IMR-90 (cell line): ENCODE results near the gene PACS1. TPM values are rescaled to one million over a fixed set of nuclear protein-coding genes. Genes with fewer than 3 reads are reported as not detected.
"Not testable (repeated sequence)": the region's sequence is repeated elsewhere in the genome, so short reads cannot be mapped to it uniquely, and the experiment has no call there.

Experiments used
- ATAC-seq: fragments of 200-7000 bp; cut with Tn5 transposase; 2 replicates; pipeline ENCODE4 v1.9.1; 2020; ENCODE audit warnings: low read depth, mild to moderate bottlenecking, moderate library complexity
- BruUV-seq: library from RNA; stranded (reverse); fragments of 400-500 nt; replicated peaks from 2 replicates; lab custom pipeline; 2021; lab: Mats Ljungman, UMichigan
- CTCF ChIA-PET: fragments of 300-600 bp; formaldehyde crosslinking; extraction: SDS; loops from one replicate; lab custom pipeline; 2021; ENCODE audit warnings: antibody characterized with exemption; lab: Yijun Ruan, JAX
- POLR2A ChIA-PET: fragments of 300-600 bp; sonication (Branson Sonifier 250); formaldehyde crosslinking; loops from one replicate; lab custom pipeline; 2022; ENCODE audit warnings: antibody characterized with exemption; ENCODE audit not compliant: unreplicated experiment; lab: Charles Lee
- DNase-seq: peaks from one replicate; pipeline ENCODE4 v3.0.0; 2013
- H2AFZ ChIP-seq: replicated peaks from 2 replicates; pipeline ENCODE3; 2013; ENCODE audit warnings: low read length, mild to moderate bottlenecking; ENCODE audit not compliant: poor library complexity
- H2AK5ac ChIP-seq: 2 replicates; pipeline ENCODE4 v1.6.1; 2013; ENCODE audit warnings: low read depth, low read length, inconsistent platforms
- H2AK9ac ChIP-seq: replicated peaks from 2 replicates; pipeline ENCODE3; 2013; ENCODE audit warnings: mild to moderate bottlenecking, low read depth, low read length, moderate library complexity; ENCODE audit not compliant: poor library complexity
- H2BK120ac ChIP-seq: 2 replicates; pipeline ENCODE4 v1.6.1; 2013; ENCODE audit warnings: low read depth, low read length, inconsistent platforms
- H2BK15ac ChIP-seq: 3 replicates; pipeline ENCODE4 v1.6.1; 2013; ENCODE audit warnings: low read depth, low read length, inconsistent platforms
- H2BK20ac ChIP-seq: 2 replicates; pipeline ENCODE4 v1.6.1; 2013; ENCODE audit warnings: low read depth, mild to moderate bottlenecking, inconsistent platforms, low read length, moderate library complexity
- H2BK5ac ChIP-seq: 2 replicates; pipeline ENCODE4 v1.6.1; 2013; ENCODE audit warnings: mild to moderate bottlenecking, low read depth, low read length, inconsistent platforms; ENCODE audit not compliant: poor library complexity, severe bottlenecking
- H3K14ac ChIP-seq: replicated peaks from 2 replicates; pipeline ENCODE4 v1.6.1; 2013; ENCODE audit warnings: low read depth, low read length, inconsistent platforms
- H3K18ac ChIP-seq: 2 replicates; pipeline ENCODE4 v1.6.1; 2013; ENCODE audit warnings: low read depth, low read length, control low read depth
- H3K23ac ChIP-seq: 2 replicates; pipeline ENCODE4 v1.6.1; 2013; ENCODE audit warnings: low read depth, low read length, inconsistent platforms
- H3K27ac ChIP-seq: 2 replicates; pipeline ENCODE4 v1.5.1; 2013; ENCODE audit warnings: mild to moderate bottlenecking, control low read depth, low read length; ENCODE audit not compliant: insufficient read depth
- H3K27me3 ChIP-seq: 2 replicates; pipeline ENCODE4 v1.6.1; 2013; ENCODE audit warnings: low read length; ENCODE audit not compliant: control insufficient read depth, insufficient read depth
- H3K36me3 ChIP-seq: 2 replicates; pipeline ENCODE4 v1.6.1; 2013; ENCODE audit warnings: low read length, mixed read lengths; ENCODE audit not compliant: control insufficient read depth, insufficient read depth
- H3K4ac ChIP-seq: 2 replicates; pipeline ENCODE4 v1.6.1; 2013; ENCODE audit warnings: low read depth, low read length, inconsistent platforms
- H3K4me1 ChIP-seq: 2 replicates; pipeline ENCODE4 v1.6.1; 2013; ENCODE audit warnings: low read length, mixed read lengths; ENCODE audit not compliant: control insufficient read depth, insufficient read depth
- H3K4me2 ChIP-seq: 2 replicates; pipeline ENCODE4 v1.6.1; 2013; ENCODE audit warnings: low read depth, mild to moderate bottlenecking, control low read depth, low read length, moderate library complexity
- H3K4me3 ChIP-seq: 2 replicates; pipeline ENCODE4 v1.5.1; 2013; ENCODE audit warnings: low read depth, mild to moderate bottlenecking, control low read depth, low read length, moderate library complexity; ENCODE audit not compliant: insufficient read depth
- H3K56ac ChIP-seq: 2 replicates; pipeline ENCODE4 v1.6.1; 2013; ENCODE audit warnings: low read length, inconsistent platforms; ENCODE audit not compliant: insufficient read depth; ENCODE audit errors: extremely low read depth
- H3K79me1 ChIP-seq, 2 experiments: 2 replicates each; pipeline ENCODE4 v1.6.1; 2013; ENCODE audit warnings: low read length in 2 of 2, inconsistent platforms in 1 of 2, low read depth in 1 of 2
- H3K9ac ChIP-seq: 2 replicates; pipeline ENCODE4 v1.6.1; 2013; ENCODE audit warnings: low read depth, low read length, control low read depth
- H3K9me1 ChIP-seq: 2 replicates; pipeline ENCODE4 v1.6.1; 2013; ENCODE audit warnings: low read length, inconsistent platforms; ENCODE audit not compliant: insufficient read depth
- H3K9me3 ChIP-seq: 2 replicates; pipeline ENCODE4 v1.6.1; 2013; ENCODE audit warnings: low read length; ENCODE audit not compliant: control insufficient read depth, insufficient read depth
- H4K20me1 ChIP-seq: 2 replicates; pipeline ENCODE4 v1.6.1; 2013; ENCODE audit warnings: low read length, inconsistent platforms; ENCODE audit not compliant: insufficient read depth
- H4K5ac ChIP-seq: 2 replicates; pipeline ENCODE4 v1.6.1; 2013; ENCODE audit warnings: mild to moderate bottlenecking, low read depth, low read length, control low read depth
- H4K8ac ChIP-seq, 2 experiments: 2 replicates each; pipeline ENCODE4 v1.6.1; 2013; ENCODE audit warnings: low read depth in 2 of 2, low read length in 2 of 2, control low read depth in 1 of 2, inconsistent platforms in 1 of 2
- H4K91ac ChIP-seq: 2 replicates; pipeline ENCODE4 v1.6.1; 2013; ENCODE audit warnings: low read depth, low read length, inconsistent platforms; ENCODE audit not compliant: insufficient read depth
- BHLHE40 ChIP-seq: fragments of 150-350 bp; IDR thresholded peaks from 2 replicates; pipeline ENCODE4 v1.6.1; 2016; ENCODE audit warnings: mild to moderate bottlenecking, low read depth, low read length
- NFE2L2 ChIP-seq: fragments of 150-350 bp; IDR thresholded peaks from 2 replicates; pipeline ENCODE4 v1.6.1; 2016; ENCODE audit warnings: low read depth, mild to moderate bottlenecking, low read length
- SMC3 ChIP-seq: fragments of 150-350 bp; IDR thresholded peaks from 2 replicates; pipeline ENCODE4 v1.6.1; 2016; ENCODE audit warnings: low read depth, mild to moderate bottlenecking, antibody characterized with exemption, low read length, moderate library complexity
- WGBS, 2 experiments: methylation state at CpG; one replicate each; pipeline versions ENCODE4 v1.1.5 to v1.1.7; 2013; ENCODE audit warnings: missing lambda C conversion rate in 2 of 2; ENCODE audit not compliant: insufficient read length in 1 of 2; ENCODE audit errors: extremely low coverage in 2 of 2; 5-methylcytosine and 5-hydroxymethylcytosine counted together
- dilution Hi-C: fragments of 300-500 bp; cut with HindIII; formaldehyde crosslinking; loops from one replicate; pipeline ENCODE4 v1.14.3; 2018; ENCODE audit warnings: low sequenced_read_pairs; ENCODE audit not compliant: unreplicated experiment
- in situ Hi-C: fragments of 300-500 bp; cut with MboI; formaldehyde crosslinking; loops from 3 replicates; pipeline ENCODE4 v1.14.3; 2019; ENCODE audit warnings: low sequenced_read_pairs, inconsistent platforms, mixed read lengths
- intact Hi-C: fragments of 100-400 bp; cut with micrococcal nuclease; formaldehyde crosslinking; loops from 2 replicates; pipeline ENCODE4 v1.10.0; 2022
- polyA plus RNA-seq, 3 experiments: library from polyadenylated mRNA; depleted of rRNA; stranded (reverse); fragments of >200 nt; gene quantifications; 2 replicates each; pipeline ENCODE4 v1.2.3, GENCODE V29; 2012; ENCODE audit warnings: low replicate concordance in 1 of 3
- total RNA-seq: library from RNA; depleted of rRNA; stranded (reverse); fragments of >200 nt; gene quantifications from 2 replicates; pipeline ENCODE4 v1.2.3, GENCODE V29; 2012

The PACS1 gene
- total and polyA plus RNA-seq, 2 of the 4 experiments (the other 2 are of a cell fraction): 7.3 to 32.0 TPM

- CTCF ChIA-PET: no interaction called here
- no peak overlapping the region for H2BK120ac ChIP-seq
- no peak overlapping the region for H4K8ac ChIP-seq
- peaks cover 2% of the 10 kb centered on the region; the same call in 1 of the 2 replicates for H3K4me1 ChIP-seq
- BruUV-seq: no TSS peak
- no peak overlapping the region for H3K14ac ChIP-seq
- no peaks in the 10 kb centered on the region for H4K20me1 ChIP-seq
- no peak overlapping the region for H2BK5ac ChIP-seq
- no peak overlapping the region for H2AFZ ChIP-seq
- H3K9me3 ChIP-seq: no peaks in the 10 kb centered on the region
- DNase-seq (no peak), ATAC-seq (no peak)
- H2BK20ac ChIP-seq: no peak overlapping the region
- H3K18ac ChIP-seq: no peak overlapping the region
- POLR2A ChIA-PET: no interaction called here
- H3K27ac ChIP-seq: no peak overlapping the region
- no peak overlapping the region for H3K56ac ChIP-seq
- H3K23ac ChIP-seq: no peak overlapping the region
- no peak overlapping the region for H2AK9ac ChIP-seq
- H3K9ac ChIP-seq: no peak overlapping the region
- H3K4me2 ChIP-seq: no peak overlapping the region
- no peak overlapping the region for H2BK15ac ChIP-seq
- no peak overlapping the region for H2AK5ac ChIP-seq
- H4K91ac ChIP-seq: no peak overlapping the region
- no peaks in the 10 kb centered on the region for H3K27me3 ChIP-seq
- 96% methylated on average over 4 of the region's 7 CpGs; no CpG with 5 or more reads in 1 of the 2 experiments for WGBS, 2 experiments
- no peak for TF ChIP-seq SMC3
- TF ChIP-seq NFE2L2: no peak
- no peak for TF ChIP-seq BHLHE40
- H3K4me3 ChIP-seq: no peak overlapping the region
- dilution Hi-C loops (no loop called here), intact Hi-C loops (no loop called here), in situ Hi-C loops (no loop called here)
- H3K79me1 ChIP-seq: peaks cover 2 to 3% of the 10 kb centered on the region in 2 experiments; a peak in 3 of 4 replicates
- H3K4ac ChIP-seq: no peak overlapping the region
- H4K5ac ChIP-seq: no peak overlapping the region
- peaks cover 11% of the 10 kb centered on the region; the same call in 1 of the 2 replicates for H3K9me1 ChIP-seq
- H3K36me3 ChIP-seq: peaks cover 10% of the 10 kb centered on the region
Measured at GRCh38 chr11:66251809-66252208, 181.7 kb downstream of the PACS1 start.

GRCh38 chr11:66253081-66253480 lies 183.0 kb downstream of the PACS1 start:
- H3K27ac ChIP-seq, in situ Hi-C loops, H3K4me1 ChIP-seq, H2AK5ac ChIP-seq, ATAC-seq, intact Hi-C loops, H2AK9ac ChIP-seq, H2BK20ac ChIP-seq, H3K23ac ChIP-seq, H2BK120ac ChIP-seq, H4K5ac ChIP-seq, H3K4me2 ChIP-seq, H3K9ac ChIP-seq, BruUV-seq, DNase-seq, POLR2A ChIA-PET, H2BK5ac ChIP-seq, CTCF ChIA-PET, H3K14ac ChIP-seq, H3K18ac ChIP-seq, H4K91ac ChIP-seq, H2BK15ac ChIP-seq, dilution Hi-C loops, H4K8ac ChIP-seq, H3K56ac ChIP-seq, H2AFZ ChIP-seq, H3K27me3 ChIP-seq, H4K20me1 ChIP-seq, H3K9me3 ChIP-seq, H3K4ac ChIP-seq, H3K4me3 ChIP-seq: not testable (repeated sequence)
- H3K9me1 ChIP-seq: peaks cover 11% of the 10 kb centered on the region; the same call in 1 of the 2 replicates
- peaks cover 10% of the 10 kb centered on the region for H3K36me3 ChIP-seq
- WGBS, 2 experiments: 83% methylated on average over 3 of the region's 6 CpGs; no CpG with 5 or more reads in 1 of the 2 experiments
- peaks cover 7 to 12% of the 10 kb centered on the region in 2 experiments; a peak in 2 of 4 replicates for H3K79me1 ChIP-seq
